Measurements from ENCODE around the gene ABCB11. TPM values are rescaled to one million over a fixed set of nuclear protein-coding genes. Genes with fewer than 3 reads are reported as not detected.

The ABCB11 gene
- total RNA-seq, 1 donor from 2014 or later = not detected

DNA sequence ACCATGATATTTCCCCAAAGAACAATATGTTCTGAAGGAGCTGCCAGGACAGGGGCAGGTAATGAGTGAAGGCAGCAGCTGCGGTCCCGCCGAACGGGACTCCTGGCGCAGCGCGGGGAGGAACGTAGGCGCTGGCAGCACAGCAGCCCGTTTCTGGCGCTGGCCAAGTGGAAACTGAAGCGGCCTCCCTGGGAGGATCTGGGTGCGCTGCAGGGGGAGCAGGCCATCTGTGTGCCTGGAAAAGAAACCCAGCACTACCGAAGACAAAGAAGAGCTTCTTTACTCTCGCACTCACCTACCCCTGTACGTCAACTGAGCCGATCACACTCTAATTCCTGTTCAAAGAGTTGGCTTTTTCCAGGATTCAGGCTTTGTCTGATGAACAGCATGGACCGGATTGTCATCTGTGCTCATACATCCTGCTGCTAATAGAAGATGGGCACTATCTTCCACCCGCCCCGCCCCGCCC, 118.2 kb downstream of the ABCB11 start:
- H3K4me3 Mint-ChIP-seq (ENCODE audit: unreplicated experiment) = peak overlapping the region; percentile 68
- no peak overlapping the region for H3K27ac Mint-ChIP-seq (ENCODE audit: unreplicated experiment)
- H3K27me3 Mint-ChIP-seq (ENCODE audit: low read depth) = peaks cover 18% of the 10 kb centered on the region
- TF ChIP-seq, protein P1, sequence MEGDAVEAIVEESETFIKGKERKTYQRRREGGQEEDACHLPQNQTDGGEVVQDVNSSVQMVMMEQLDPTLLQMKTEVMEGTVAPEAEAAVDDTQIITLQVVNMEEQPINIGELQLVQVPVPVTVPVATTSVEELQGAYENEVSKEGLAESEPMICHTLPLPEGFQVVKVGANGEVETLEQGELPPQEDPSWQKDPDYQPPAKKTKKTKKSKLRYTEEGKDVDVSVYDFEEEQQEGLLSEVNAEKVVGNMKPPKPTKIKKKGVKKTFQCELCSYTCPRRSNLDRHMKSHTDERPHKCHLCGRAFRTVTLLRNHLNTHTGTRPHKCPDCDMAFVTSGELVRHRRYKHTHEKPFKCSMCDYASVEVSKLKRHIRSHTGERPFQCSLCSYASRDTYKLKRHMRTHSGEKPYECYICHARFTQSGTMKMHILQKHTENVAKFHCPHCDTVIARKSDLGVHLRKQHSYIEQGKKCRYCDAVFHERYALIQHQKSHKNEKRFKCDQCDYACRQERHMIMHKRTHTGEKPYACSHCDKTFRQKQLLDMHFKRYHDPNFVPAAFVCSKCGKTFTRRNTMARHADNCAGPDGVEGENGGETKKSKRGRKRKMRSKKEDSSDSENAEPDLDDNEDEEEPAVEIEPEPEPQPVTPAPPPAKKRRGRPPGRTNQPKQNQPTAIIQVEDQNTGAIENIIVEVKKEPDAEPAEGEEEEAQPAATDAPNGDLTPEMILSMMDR (IDR thresholded peaks at IDR 0.05) = no peak
- no peaks in the 10 kb centered on the region for H3K36me3 Mint-ChIP-seq (ENCODE audit: low read depth)
- H3K4me1 Mint-ChIP-seq (ENCODE audit: low read depth) = peaks cover 5% of the 10 kb centered on the region
- H3K9me3 Mint-ChIP-seq (ENCODE audit: low read depth) = no peaks in the 10 kb centered on the region
- no peak for DNase-seq (ENCODE audit: low spot score)

DNA sequence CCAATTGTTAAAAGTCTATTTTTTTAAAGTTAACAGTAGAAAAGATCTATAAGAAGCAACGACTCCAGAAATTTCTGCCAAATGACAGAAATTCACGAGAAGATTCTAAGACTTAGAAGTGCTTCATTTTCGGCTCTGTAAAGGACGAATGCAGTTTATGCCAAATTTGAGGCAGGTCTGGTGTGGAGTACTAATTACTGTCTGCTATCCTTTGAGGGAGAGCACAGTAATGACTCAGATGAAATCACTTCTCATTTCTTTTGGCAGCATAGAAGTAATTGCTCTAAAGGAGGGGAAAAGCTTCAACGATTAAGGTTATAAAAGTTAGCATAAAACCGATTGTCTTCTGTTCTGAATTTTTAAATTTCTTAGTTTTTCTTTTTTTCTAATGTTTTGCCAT, 118.7 kb downstream of the ABCB11 start:
- peak overlapping the region; percentile 68 for H3K4me3 Mint-ChIP-seq (ENCODE audit: unreplicated experiment)
- H3K4me1 Mint-ChIP-seq (ENCODE audit: low read depth) = peaks cover 5% of the 10 kb centered on the region
- DNase-seq (ENCODE audit: low spot score) = no peak
- no peaks in the 10 kb centered on the region for H3K9me3 Mint-ChIP-seq (ENCODE audit: low read depth)
- TF ChIP-seq, protein P1 (IDR thresholded peaks at IDR 0.05) = no peak
- H3K36me3 Mint-ChIP-seq (ENCODE audit: low read depth) = no peaks in the 10 kb centered on the region
- peaks cover 18% of the 10 kb centered on the region for H3K27me3 Mint-ChIP-seq (ENCODE audit: low read depth)
- H3K27ac Mint-ChIP-seq (ENCODE audit: unreplicated experiment) = no peak overlapping the region

DNA sequence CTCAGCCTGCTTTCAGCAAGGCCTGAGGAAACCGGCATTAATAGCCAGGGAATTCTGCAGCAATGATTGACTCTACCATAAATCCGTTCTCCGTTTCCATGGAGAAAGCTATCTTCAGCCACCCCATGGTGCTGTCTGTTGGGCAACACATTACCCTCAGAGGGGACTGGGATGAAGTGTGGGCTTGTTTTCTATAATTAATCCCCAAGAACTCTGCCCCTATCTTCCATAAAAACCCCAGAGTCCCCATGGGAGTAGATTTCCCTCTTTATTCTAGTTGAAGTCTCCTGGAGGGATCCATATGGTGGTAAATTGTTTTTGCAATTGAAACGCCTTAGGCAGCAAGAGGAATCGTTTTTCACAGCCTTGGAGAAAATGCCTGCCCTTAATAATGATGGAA, 120.8 kb downstream of the ABCB11 start:
- no peak for DNase-seq (ENCODE audit: low spot score)
- Mint-ChIP-seq H3K36me3 (ENCODE audit: low read depth) (no peaks in the 10 kb centered on the region), H3K4me1 (ENCODE audit: low read depth) (peaks cover 5% of the 10 kb centered on the region), H3K27ac (ENCODE audit: unreplicated experiment) (no peak overlapping the region), H3K27me3 (ENCODE audit: low read depth) (peaks cover 21% of the 10 kb centered on the region), H3K4me3 (ENCODE audit: unreplicated experiment) (no peak overlapping the region), H3K9me3 (ENCODE audit: low read depth) (no peaks in the 10 kb centered on the region)
- TF ChIP-seq, protein P1 (IDR thresholded peaks at IDR 0.05) = no peak

DNA sequence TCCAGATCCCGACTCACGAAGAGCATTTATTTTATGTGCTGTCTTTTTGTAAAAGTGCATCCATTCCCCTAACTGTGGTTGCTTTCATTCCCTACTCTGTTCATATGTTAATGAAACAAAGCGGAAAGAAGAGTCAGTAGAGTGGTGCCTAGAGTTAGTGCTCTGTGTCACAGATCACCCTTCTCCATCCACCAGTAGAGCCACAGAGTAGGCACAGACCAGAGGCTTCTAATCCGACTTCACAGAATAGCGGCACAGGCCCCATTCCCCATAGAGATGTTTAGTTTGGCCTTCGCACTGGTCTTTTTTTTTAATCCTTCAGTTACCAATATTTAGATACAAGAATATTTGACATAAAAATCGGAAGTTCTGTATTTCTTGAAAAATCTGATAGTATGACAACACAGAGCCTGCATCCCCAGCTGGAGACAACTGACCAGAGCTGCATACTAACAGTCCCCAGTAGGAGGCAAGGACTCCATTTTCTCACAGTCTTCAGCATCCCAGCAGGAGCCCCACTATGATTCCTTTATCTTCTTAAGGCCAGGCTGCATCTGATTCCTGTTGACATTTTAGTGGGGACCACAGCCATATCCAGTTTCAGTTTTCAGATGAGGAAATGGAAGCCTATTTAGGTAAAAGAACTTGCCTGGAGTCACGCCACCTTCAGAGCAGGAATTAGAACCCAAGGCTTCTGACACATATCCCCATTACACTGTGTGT, 123.0 kb downstream of the ABCB11 start:
- H3K4me1 Mint-ChIP-seq (ENCODE audit: low read depth) = peaks cover 5% of the 10 kb centered on the region
- no peak for DNase-seq (ENCODE audit: low spot score)
- H3K27ac Mint-ChIP-seq (ENCODE audit: unreplicated experiment) = no peak overlapping the region
- TF ChIP-seq, protein P1 (IDR thresholded peaks at IDR 0.05) = no peak
- no peak overlapping the region for H3K4me3 Mint-ChIP-seq (ENCODE audit: unreplicated experiment)
- no peaks in the 10 kb centered on the region for H3K36me3 Mint-ChIP-seq (ENCODE audit: low read depth)
- H3K9me3 Mint-ChIP-seq (ENCODE audit: low read depth) = no peaks in the 10 kb centered on the region
- H3K27me3 Mint-ChIP-seq (ENCODE audit: low read depth) = peaks cover 26% of the 10 kb centered on the region

DNA sequence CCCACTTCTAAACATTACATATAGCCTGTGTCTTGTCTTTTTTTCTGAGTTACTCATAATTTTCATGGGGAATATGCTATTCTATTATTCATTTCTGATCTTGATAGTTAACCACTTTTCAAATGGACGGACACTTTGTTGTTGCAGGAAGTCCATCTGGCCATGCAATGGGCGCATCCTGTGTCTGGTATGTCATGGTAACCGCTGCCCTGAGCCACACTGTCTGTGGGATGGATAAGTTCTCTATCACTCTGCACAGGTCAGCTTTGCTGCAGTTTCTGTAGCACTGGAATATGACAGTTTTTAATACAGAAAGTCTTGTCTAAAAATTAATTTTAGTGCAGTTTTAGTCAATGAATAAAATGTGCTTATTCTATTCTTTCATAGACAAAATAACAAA, 126.8 kb downstream of the ABCB11 start:
- Mint-ChIP-seq H3K27ac (ENCODE audit: unreplicated experiment) (no peak overlapping the region), H3K36me3 (ENCODE audit: low read depth) (no peaks in the 10 kb centered on the region), H3K9me3 (ENCODE audit: low read depth) (no peaks in the 10 kb centered on the region), H3K4me3 (ENCODE audit: unreplicated experiment) (no peak overlapping the region), H3K4me1 (ENCODE audit: low read depth) (no peaks in the 10 kb centered on the region), H3K27me3 (ENCODE audit: low read depth) (peaks cover 8% of the 10 kb centered on the region)
- TF ChIP-seq, protein P1 (IDR thresholded peaks at IDR 0.05) = no peak
- DNase-seq (ENCODE audit: low spot score) = no peak
